Renal cortex interstitium (tissue), 3 donors: ENCODE data around the gene ELOVL3. TPM values are rescaled to one million over a fixed set of nuclear protein-coding genes. Genes with fewer than 3 reads are reported as not detected.

Experiments used
- polyA plus RNA-seq, 3 donors: library from polyadenylated mRNA; unstranded; fragments of 120-200 nt; gene quantifications; one replicate each; pipeline ENCODE4 v1.2.1, GENCODE V29; 2013; ENCODE audit not compliant: insufficient read length in 3 of 3

Gene ELOVL3
- polyA plus RNA-seq, 3 donors, result 2.2 to 3.1 (median 2.9) TPM

Other genes starting within 250 kb of the ELOVL3 start
- gene ARMH3, start 170.1 kb upstream of the ELOVL3 start, polyA plus RNA-seq, result 10 to 100 TPM; 18.6 to 19.0 (median 18.7) TPM
- 10 to 100 TPM; 10.3 to 14.5 (median 12.5) TPM for gene HPS6, start 160.9 kb upstream of the ELOVL3 start, polyA plus RNA-seq
- gene LDB1, start 105.9 kb upstream of the ELOVL3 start, polyA plus RNA-seq, result 100 to 1,000 TPM; 108 to 129 (median 118) TPM
- 10 to 100 TPM; 31.9 to 35.3 (median 34.4) TPM for gene PPRC1, start 93.3 kb upstream of the ELOVL3 start, polyA plus RNA-seq
- gene NOLC1, start 73.9 kb upstream of the ELOVL3 start, polyA plus RNA-seq, result 10 to 100 TPM; 95.8 to 98.0 (median 96.2) TPM
- gene PITX3, start 15.2 kb downstream of the ELOVL3 start, polyA plus RNA-seq, result 1 to 10 TPM in 2 of 3 donors, under 1 TPM in 1; 0.44 to 1.4 (median 1.2) TPM
- gene GBF1, start 19.2 kb downstream of the ELOVL3 start, polyA plus RNA-seq, result 10 to 100 TPM; 44.2 to 52.3 (median 49.6) TPM
- gene NFKB2, start 169.4 kb downstream of the ELOVL3 start, polyA plus RNA-seq, result 10 to 100 TPM; 15.2 to 23.8 (median 22.9) TPM
- gene PSD, start 192.5 kb downstream of the ELOVL3 start, polyA plus RNA-seq, result 10 to 100 TPM in 2 of 3 donors, 1 to 10 TPM in 1; 7.4 to 13.1 (median 12.2) TPM
- gene FBXL15, start 194.5 kb downstream of the ELOVL3 start, polyA plus RNA-seq, result 10 to 100 TPM in 2 of 3 donors, 1 to 10 TPM in 1; 4.9 to 12.5 (median 12.0) TPM
- gene CUEDC2, start 206.3 kb downstream of the ELOVL3 start, polyA plus RNA-seq, result 10 to 100 TPM; 76.8 to 92.1 (median 87.1) TPM
- gene C10orf95, start 225.2 kb downstream of the ELOVL3 start, polyA plus RNA-seq, result 1 to 10 TPM in 2 of 3 donors, under 1 TPM in 1; 0.78 to 2.3 (median 1.3) TPM